GM18951 (cell line): ENCODE measurements around the gene TMEM165.

Source experiments
- POLR2A ChIP-seq: IDR thresholded peaks from 4 replicates; pipeline ENCODE4 v1.6.1; 2011; ENCODE audit warnings: mild to moderate bottlenecking; ENCODE audit not compliant: insufficient read length, insufficient read depth; ENCODE audit errors: extremely low read depth
- in situ Hi-C: fragments of 300-500 bp; cut with MboI; formaldehyde crosslinking; loops from one replicate; pipeline ENCODE4 v1.12.0; 2022; ENCODE audit warnings: low sequenced_read_pairs, mixed read lengths, inconsistent platforms; ENCODE audit not compliant: unreplicated experiment

TMEM165 gene

GRCh38 chr4:55378617-55379467, 16.9 kb upstream of the TMEM165 start:
- TF ChIP-seq POLR2A, result no peak
- in situ Hi-C loops, result no loop called here

GRCh38 chr4:55380576-55380975, 15.2 kb upstream of the TMEM165 start:
- no peak for TF ChIP-seq POLR2A
- in situ Hi-C loops, result no loop called here

GRCh38 chr4:55381502-55381901, 14.3 kb upstream of the TMEM165 start:
- no peak for TF ChIP-seq POLR2A
- in situ Hi-C loops, result no loop called here

GRCh38 chr4:55382488-55383003, 13.2 kb upstream of the TMEM165 start:
- no peak for TF ChIP-seq POLR2A
- in situ Hi-C loops, result no loop called here

- in situ Hi-C loops, result no loop called here
Measured at GRCh38 chr4:55385201-55385649, 10.5 kb upstream of the TMEM165 start.

GRCh38 chr4:55386073-55386472, 9.7 kb upstream of the TMEM165 start:
- in situ Hi-C loops, result no loop called here

More at GRCh38 chr4:55385201-55385649, 10.5 kb upstream of the TMEM165 start:
- no peak for TF ChIP-seq POLR2A

GRCh38 chr4:55386840-55387239, 8.9 kb upstream of the TMEM165 start:
- in situ Hi-C loops, result no loop called here
- TF ChIP-seq POLR2A, result no peak

More at GRCh38 chr4:55386073-55386472, 9.7 kb upstream of the TMEM165 start:
- no peak for TF ChIP-seq POLR2A

- in situ Hi-C loops, result no loop called here
- no peak for TF ChIP-seq POLR2A
Measured at GRCh38 chr4:55393461-55394320, 2.1 kb upstream of the TMEM165 start.

- TF ChIP-seq POLR2A, result no peak
- in situ Hi-C loops, result no loop called here
Measured at GRCh38 chr4:55395218-55395528, 584 bp upstream of the TMEM165 start.

- no peak for TF ChIP-seq POLR2A
- in situ Hi-C loops, result no loop called here
Measured at GRCh38 chr4:55396308-55397125, 760 bp downstream of the TMEM165 start.

- in situ Hi-C loops, result no loop called here
- no peak for TF ChIP-seq POLR2A
Measured at GRCh38 chr4:55397126-55397436, 1.3 kb downstream of the TMEM165 start.

- in situ Hi-C loops, result no loop called here
Measured at GRCh38 chr4:55397520-55398321, 2.0 kb downstream of the TMEM165 start.

More at GRCh38 chr4:55397520-55398321, 2.0 kb downstream of the TMEM165 start:
- TF ChIP-seq POLR2A, result no peak
